ENCODE results near the gene ERICH3. TPM values are rescaled to one million over a fixed set of nuclear protein-coding genes. Genes with fewer than 3 reads are reported as not detected.

ERICH3 gene
- total and polyA plus RNA-seq, 10 of the 15 experiments (the other 5 are each of a cell fraction or from before 2014, with no cell fraction given): 0.03 to 0.09 (median 0.08) TPM; not detected in 7

DNA sequence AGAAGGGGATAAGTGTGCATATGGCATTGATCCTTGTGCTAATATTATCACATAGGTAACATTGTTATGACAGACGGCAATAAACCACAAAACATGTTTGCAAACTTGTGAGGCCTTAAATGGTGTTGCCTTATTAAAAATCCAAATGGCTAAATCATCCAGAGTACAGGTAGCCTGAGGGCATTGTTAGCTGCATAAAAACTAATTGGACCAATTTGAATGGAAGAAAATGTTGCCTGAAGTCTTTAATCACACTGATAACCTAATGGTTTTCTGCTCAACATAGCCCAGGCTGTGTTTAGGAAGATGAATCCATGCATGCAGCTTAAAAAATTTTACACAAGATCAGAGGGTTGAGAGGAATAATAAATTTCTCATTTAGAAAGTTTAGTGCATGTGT is 141.8 kb downstream of the ERICH3 start:
- ChIA-PET POLR2A (interaction anchor here (0.7 kb wide), 1 partner anchor 15 kb away, joined by 3 read pairs; no protein-coding TSS in a partner anchor), SMC1A (ENCODE audit: uncharacterized antibody, unreplicated experiment) (no interaction called here), CTCF (interaction anchor here (1.5 kb wide), 1 partner anchor 29 kb away, joined by 4 read pairs; no protein-coding TSS in a partner anchor), RAD21 (ENCODE audit: unreplicated experiment) (no interaction called here)
- DNase-seq (ENCODE audit: low read depth, low spot score) (no peak), ATAC-seq (no peak), FAIRE-seq (no peak)
- H3K9me3 ChIP-seq (replicated peaks; ENCODE audit: control insufficient read depth, insufficient read depth, low read length): no peaks in the 10 kb centered on the region
- 91% methylated on average over 1 of the region's 1 CpG for WGBS (ENCODE audit: insufficient coverage, insufficient replicate concordance, low lambda C conversion rate, missing lambda C conversion rate)
- no peaks in the 10 kb centered on the region for H3K79me2 ChIP-seq (ENCODE audit: control insufficient read depth, insufficient read depth, low read length)
- BruUV-seq (replicated peaks): no TSS peak
- H3K4me1 ChIP-seq (ENCODE audit: control insufficient read depth, insufficient read depth, low read length): no peaks in the 10 kb centered on the region
- no peak overlapping the region for H3K4me3 ChIP-seq
- H3K9ac ChIP-seq (ENCODE audit: control insufficient read depth, insufficient read depth, low read length): no peak overlapping the region
- TF ChIP-seq RUNX3 (IDR thresholded peaks at IDR 0.05; ENCODE audit: low read length) (no peak), KAT2A (conservative IDR thresholded peaks at IDR 0.05; ENCODE audit: control insufficient read depth, low read depth, low read length) (no peak), GATAD2B (conservative IDR thresholded peaks at IDR 0.05; ENCODE audit: low read depth) (no peak), EGR1 (IDR thresholded peaks at IDR 0.05; ENCODE audit: borderline replicate concordance in 1 of 2, low read depth in 2 of 2, low read length in 2 of 2) (no peak), RAD51 (IDR thresholded peaks at IDR 0.05) (no peak), ZNF274 (IDR thresholded peaks at IDR 0.05; ENCODE audit: insufficient read depth, insufficient read length) (no peak), IKZF1 (conservative IDR thresholded peaks at IDR 0.05) (no peak), RELB (IDR thresholded peaks at IDR 0.05; ENCODE audit: low read depth) (no peak), PAX8 (IDR thresholded peaks at IDR 0.05) (no peak), MTA3 (IDR thresholded peaks at IDR 0.05; ENCODE audit: borderline replicate concordance, low read length) (no peak), SPI1 (IDR thresholded peaks at IDR 0.05; ENCODE audit: borderline replicate concordance, insufficient read depth, low read depth, low read length) (no peak), NRF1 (conservative IDR thresholded peaks at IDR 0.05; ENCODE audit: low read depth, low read length) (no peak), LARP7 (IDR thresholded peaks at IDR 0.05) (no peak), RFX5 (IDR thresholded peaks at IDR 0.05; ENCODE audit: low read depth, low read length) (no peak), FOXM1 (IDR thresholded peaks at IDR 0.05; ENCODE audit: low read depth, low read length) (no peak)
- TF ChIP-seq, protein P1, sequence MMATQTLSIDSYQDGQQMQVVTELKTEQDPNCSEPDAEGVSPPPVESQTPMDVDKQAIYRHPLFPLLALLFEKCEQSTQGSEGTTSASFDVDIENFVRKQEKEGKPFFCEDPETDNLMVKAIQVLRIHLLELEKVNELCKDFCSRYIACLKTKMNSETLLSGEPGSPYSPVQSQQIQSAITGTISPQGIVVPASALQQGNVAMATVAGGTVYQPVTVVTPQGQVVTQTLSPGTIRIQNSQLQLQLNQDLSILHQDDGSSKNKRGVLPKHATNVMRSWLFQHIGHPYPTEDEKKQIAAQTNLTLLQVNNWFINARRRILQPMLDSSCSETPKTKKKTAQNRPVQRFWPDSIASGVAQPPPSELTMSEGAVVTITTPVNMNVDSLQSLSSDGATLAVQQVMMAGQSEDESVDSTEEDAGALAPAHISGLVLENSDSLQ (IDR thresholded peaks at IDR 0.05): no peak
- intact Hi-C loops (cut with micrococcal nuclease; ENCODE audit: unreplicated experiment) (no loop called here), in situ Hi-C loops (cut with MboI) (no loop called here)
- H3K27ac ChIP-seq (ENCODE audit: control insufficient read depth, insufficient read depth): no peak overlapping the region
- H2AFZ ChIP-seq (ENCODE audit: control insufficient read depth, low read depth, low read length): no peak overlapping the region
- no peaks in the 10 kb centered on the region for H4K20me1 ChIP-seq (ENCODE audit: control insufficient read depth, insufficient read depth)
- no peak overlapping the region for H3K4me2 ChIP-seq (ENCODE audit: control insufficient read depth, insufficient read depth)
- H3K27me3 ChIP-seq (replicated peaks in 1 of 2; ENCODE audit: control insufficient read depth in 2 of 2, insufficient read depth in 2 of 2, low read length in 1 of 2): 0 out of 4 replicates have a peak, but pooled peaks cover 0 to 3% of the 10 kb centered on the region in 2 experiments
- no peaks in the 10 kb centered on the region for H3K36me3 ChIP-seq (ENCODE audit: control insufficient read depth in 2 of 2, insufficient read depth in 2 of 2, low read length in 1 of 2)
